Glutamatergic neuron (in vitro differentiated cells): Measurements from ENCODE around the gene ACTN1. TPM values are rescaled to one million over a fixed set of nuclear protein-coding genes. Genes with fewer than 3 reads are reported as not detected.
A peak's percentile ranks its signal among the peaks of the same experiment; 100 is the strongest.

Experiments
- DNase-seq: peaks from one replicate; pipeline ENCODE4 v3.0.0; 2022
- H3K27ac Mint-ChIP-seq: one replicate; pipeline ENCODE4 v1.8.0; 2020; ENCODE audit warnings: mild to moderate bottlenecking, mixed read lengths, inconsistent platforms; ENCODE audit not compliant: unreplicated experiment
- H3K27me3 Mint-ChIP-seq: one replicate; pipeline ENCODE4 v1.8.0; 2020; ENCODE audit warnings: mild to moderate bottlenecking, moderate library complexity, mixed read lengths, inconsistent platforms; ENCODE audit not compliant: unreplicated experiment
- H3K36me3 Mint-ChIP-seq: one replicate; pipeline ENCODE4 v1.8.0; 2020; ENCODE audit warnings: mild to moderate bottlenecking, mixed read lengths, inconsistent platforms; ENCODE audit not compliant: unreplicated experiment
- H3K4me1 Mint-ChIP-seq: one replicate; pipeline ENCODE4 v1.8.0; 2020; ENCODE audit warnings: mild to moderate bottlenecking, low read depth, mixed read lengths, inconsistent platforms; ENCODE audit not compliant: unreplicated experiment
- H3K4me3 Mint-ChIP-seq: one replicate; pipeline ENCODE4 v1.8.0; 2020; ENCODE audit warnings: mild to moderate bottlenecking, mixed read lengths, inconsistent platforms; ENCODE audit not compliant: unreplicated experiment
- H3K9me3 Mint-ChIP-seq: one replicate; pipeline ENCODE4 v1.8.0; 2020; ENCODE audit warnings: mild to moderate bottlenecking, moderate library complexity, mixed read lengths, inconsistent platforms; ENCODE audit not compliant: unreplicated experiment
- CTCF ChIP-seq: fragments of 200-600 bp; sonication (generic); IDR thresholded peaks from one replicate; pipeline ENCODE4 v1.5.0; 2021; ENCODE audit not compliant: partially characterized antibody, unreplicated experiment
- total RNA-seq: library from RNA; stranded (reverse); fragmentation: NEBNext Ultra II Directional; extraction: Animal tissue kit (Norgen Biotek cat#: 25700); gene quantifications from one replicate; pipeline ENCODE4 v1.2.1, GENCODE V29; 2021; ENCODE audit not compliant: unreplicated experiment

The ACTN1 gene
- total RNA-seq, 1 donor from 2014 or later = 48.1 TPM

DNA sequence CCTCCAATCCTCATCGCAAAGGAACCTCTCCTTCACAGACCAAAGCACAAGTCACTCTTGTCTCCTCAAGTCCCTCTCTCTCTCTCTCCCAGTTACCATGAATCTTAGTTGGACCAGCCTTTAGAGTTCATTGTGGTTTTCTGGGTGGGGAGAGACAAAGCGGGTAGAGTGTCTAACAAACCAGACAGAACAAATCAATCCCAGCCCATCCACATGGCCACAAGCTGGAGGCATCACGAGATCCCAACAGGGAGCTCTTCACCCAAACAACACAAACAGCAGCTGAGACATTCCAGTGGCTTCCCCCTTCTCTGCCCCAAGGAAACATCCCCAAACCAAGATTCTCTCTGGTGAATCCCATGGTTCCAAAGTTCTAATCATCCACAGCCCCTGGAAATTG, 22.4 kb downstream of the ACTN1 start:
- no peak for DNase-seq
- H3K9me3 Mint-ChIP-seq = no peaks in the 10 kb centered on the region
- no peak overlapping the region for H3K27ac Mint-ChIP-seq
- no peak overlapping the region for H3K4me3 Mint-ChIP-seq
- H3K36me3 Mint-ChIP-seq = no peaks in the 10 kb centered on the region
- H3K27me3 Mint-ChIP-seq = no peaks in the 10 kb centered on the region
- H3K4me1 Mint-ChIP-seq = peaks cover 4% of the 10 kb centered on the region
- no peak for TF ChIP-seq CTCF

DNA sequence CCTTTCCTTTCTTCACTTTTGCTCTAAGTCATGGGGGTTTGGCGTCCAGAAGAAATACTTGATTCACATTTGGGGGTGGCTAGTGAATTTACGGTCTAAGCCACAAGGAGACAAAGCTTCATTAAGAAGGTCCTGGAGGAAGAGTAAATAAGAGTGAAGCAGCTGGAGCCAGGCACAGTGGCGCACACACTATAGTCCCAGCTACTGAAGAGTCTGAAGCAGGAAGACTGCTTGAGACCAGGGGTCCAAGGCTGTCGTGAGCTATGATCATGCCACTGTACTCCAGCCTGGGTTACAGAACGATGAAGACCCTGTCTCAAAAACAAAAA, 23.3 kb downstream of the ACTN1 start:
- no peak for DNase-seq
- Mint-ChIP-seq H3K9me3 (no peaks in the 10 kb centered on the region), H3K27ac (peak overlapping the region; percentile 43), H3K4me3 (no peak overlapping the region), H3K4me1 (peaks cover 4% of the 10 kb centered on the region), H3K27me3 (no peaks in the 10 kb centered on the region), H3K36me3 (no peaks in the 10 kb centered on the region)
- TF ChIP-seq CTCF = no peak

DNA sequence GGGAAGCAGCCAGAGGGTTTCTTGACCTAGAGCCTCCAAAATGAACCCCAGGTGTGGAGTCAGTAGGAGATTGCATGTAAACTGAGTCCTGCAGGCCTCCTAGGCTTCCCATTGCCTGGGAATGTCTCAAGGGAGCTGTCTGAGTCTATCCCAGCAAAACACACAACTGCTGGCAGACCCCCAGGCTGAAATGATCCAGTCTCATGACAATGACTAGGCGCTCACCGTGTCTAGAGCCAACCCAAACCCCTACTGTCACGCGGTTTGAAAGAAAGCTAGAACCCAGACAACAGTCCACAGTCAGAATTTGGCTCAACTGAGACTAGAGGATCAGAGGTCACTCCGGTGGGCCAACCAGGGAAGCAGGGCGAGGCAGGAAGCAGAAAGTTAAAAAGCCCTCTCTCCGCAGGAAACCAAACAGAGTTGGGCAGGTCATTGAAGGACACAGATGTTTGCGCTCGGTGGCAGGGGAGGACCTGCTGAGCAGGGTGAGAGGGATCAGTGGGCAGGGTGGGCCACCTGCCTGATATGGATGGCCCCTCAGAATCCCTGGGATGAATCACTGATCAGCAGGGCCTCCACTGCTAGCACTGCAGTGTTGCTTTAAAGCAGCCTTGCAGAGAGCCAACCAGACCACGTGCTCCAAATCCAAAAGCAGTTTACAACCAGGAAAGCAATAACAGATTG, 23.8 kb downstream of the ACTN1 start:
- no peaks in the 10 kb centered on the region for H3K9me3 Mint-ChIP-seq
- no peak for DNase-seq
- H3K4me3 Mint-ChIP-seq = no peak overlapping the region
- H3K27ac Mint-ChIP-seq = no peak overlapping the region
- peaks cover 4% of the 10 kb centered on the region for H3K4me1 Mint-ChIP-seq
- H3K27me3 Mint-ChIP-seq = no peaks in the 10 kb centered on the region
- no peak for TF ChIP-seq CTCF
- H3K36me3 Mint-ChIP-seq = no peaks in the 10 kb centered on the region

DNA sequence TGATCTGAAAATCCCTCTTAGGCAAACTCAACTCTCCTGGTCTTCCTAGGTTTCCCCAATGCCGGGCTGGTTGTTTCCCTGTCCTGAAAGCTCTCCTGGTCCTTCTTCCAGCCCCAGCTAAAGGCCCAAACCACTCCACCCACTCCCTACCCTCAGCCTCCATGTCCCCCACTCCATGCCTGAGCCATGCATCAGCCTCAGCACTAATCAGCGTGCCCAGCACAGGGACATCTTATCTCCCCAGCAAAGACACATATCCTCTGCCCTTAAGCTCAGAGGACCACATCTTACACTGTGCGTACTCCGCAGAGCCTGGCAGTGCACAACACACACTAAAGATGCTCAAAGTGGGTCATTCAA, 25.9 kb downstream of the ACTN1 start:
- no peak overlapping the region for H3K27ac Mint-ChIP-seq
- no peaks in the 10 kb centered on the region for H3K36me3 Mint-ChIP-seq
- no peak for TF ChIP-seq CTCF
- H3K4me1 Mint-ChIP-seq = peaks cover 10% of the 10 kb centered on the region
- no peak for DNase-seq
- H3K9me3 Mint-ChIP-seq = no peaks in the 10 kb centered on the region
- peaks cover 4% of the 10 kb centered on the region for H3K27me3 Mint-ChIP-seq
- H3K4me3 Mint-ChIP-seq = no peak overlapping the region

- Mint-ChIP-seq H3K27ac (no peak overlapping the region), H3K4me3 (no peak overlapping the region), H3K36me3 (no peaks in the 10 kb centered on the region), H3K9me3 (no peaks in the 10 kb centered on the region), H3K4me1 (peaks cover 10% of the 10 kb centered on the region), H3K27me3 (peaks cover 4% of the 10 kb centered on the region)
- DNase-seq = no peak
- TF ChIP-seq CTCF = no peak
Measured at GRCh38 chr14:68952531-68953195, 26.4 kb downstream of the ACTN1 start.
